ENCODE measurements around the gene TRAPPC12.

The TRAPPC12 gene

DNA sequence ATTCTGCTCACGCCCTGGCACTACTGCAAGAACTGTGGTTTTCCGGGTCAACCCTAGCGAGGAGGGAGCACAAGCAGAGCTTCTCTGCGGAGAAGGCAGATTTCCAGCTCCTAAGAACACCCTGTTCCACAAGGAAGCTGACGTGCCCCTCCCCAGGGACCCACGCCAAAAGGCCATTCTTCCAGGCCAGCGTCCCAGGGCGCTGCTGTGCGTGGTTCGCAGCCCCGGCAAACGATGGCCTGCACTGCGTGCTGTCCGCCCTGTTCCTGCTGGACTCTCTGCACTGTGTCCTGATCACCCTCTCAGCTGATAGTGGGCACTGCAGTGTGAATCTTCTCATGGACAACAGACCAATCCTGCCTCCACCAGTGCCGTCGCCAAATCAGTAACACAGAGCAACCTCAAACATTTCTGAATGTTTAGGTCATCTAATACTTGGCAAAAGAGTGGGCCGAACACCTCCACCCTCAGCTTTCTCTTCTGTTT lies 90.7 kb downstream of the TRAPPC12 start:
- DNase-seq (ENCODE audit: low read depth): no peak

DNA sequence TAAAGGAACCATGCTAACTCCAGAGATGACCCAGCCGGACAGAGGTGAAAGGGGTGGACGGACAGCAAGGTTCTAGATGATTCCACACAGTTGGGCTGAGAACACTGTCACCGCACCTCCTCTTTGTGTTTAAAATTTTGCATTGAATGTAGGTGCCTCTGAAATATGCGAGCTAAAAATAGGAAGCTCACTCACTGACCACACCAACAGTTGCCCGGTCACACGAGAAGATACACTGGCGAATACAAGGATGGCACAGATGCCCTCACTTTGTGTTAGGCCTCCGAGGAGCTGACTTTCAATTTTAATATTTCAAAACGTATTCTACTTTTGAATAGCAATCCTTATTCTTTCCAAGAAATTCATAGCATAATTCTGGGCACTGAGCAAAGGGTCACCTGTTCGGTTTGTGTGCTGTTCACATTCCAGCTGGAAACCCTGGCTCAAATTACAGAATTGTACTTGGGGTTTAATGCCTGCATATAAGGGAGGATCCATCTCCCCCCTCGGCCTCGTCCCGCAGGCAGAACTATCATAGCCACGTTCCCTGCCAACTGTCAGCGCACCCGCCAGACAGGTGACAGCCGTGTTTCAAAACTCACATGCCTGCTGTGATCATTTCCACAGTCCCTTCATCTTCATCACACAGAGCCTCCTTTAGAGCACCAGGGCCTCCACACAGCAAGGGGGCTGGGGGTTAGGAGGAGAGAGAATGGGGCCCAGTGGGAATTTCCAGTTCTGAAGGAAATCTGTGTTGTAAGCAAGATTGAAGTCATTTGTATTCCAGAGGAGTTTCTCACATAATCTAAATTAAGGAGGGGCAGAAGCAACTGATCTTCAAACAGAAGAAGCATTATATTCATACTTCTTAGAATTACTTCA lies 91.6 kb downstream of the TRAPPC12 start:
- no peak for DNase-seq (ENCODE audit: low read depth)

DNA sequence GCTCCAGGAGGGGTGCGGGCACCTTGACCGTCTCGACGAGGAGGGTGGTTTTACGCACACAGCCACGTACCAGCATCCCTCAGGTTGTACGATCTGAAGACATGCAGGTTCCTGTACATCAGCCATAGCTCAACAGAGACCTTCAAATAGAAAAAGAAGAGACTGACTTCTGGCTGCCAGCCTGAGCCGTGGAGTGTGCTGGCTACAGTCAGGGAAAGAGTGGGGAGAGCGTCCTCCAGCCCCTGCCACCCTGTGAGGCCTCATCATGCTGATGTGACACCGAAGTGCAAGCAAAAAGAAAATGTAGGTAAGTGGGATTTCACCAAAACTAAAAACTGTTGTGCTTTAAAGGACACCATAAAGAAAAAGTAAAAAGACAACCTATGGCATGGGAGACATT lies 92.8 kb downstream of the TRAPPC12 start:
- DNase-seq (ENCODE audit: low read depth): no peak

DNA sequence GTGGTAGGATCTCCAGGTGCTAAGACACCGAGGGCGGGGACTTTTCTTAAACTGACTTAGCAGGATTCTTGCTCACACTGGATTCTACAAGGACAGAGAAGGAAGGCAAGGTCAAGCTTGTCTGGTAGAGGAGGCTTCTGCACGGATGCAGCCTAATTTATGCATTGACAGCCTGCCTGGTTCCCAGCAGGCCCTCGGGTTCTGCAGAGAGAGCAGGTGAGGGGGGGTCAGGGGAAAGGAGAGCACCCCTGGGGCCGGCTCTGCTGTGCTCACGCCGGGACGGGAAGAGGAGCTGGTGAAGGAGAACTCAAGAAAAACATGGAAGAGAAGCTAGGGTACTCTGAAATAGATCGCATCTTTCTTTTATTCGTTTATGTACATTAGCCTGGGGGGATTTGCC lies 93.5 kb downstream of the TRAPPC12 start:
- no peak for DNase-seq (ENCODE audit: low read depth)

GRCh38 chr2:3475771-3476170 lies 96.3 kb downstream of the TRAPPC12 start:
- DNase-seq (ENCODE audit: low read depth): no peak

- DNase-seq (ENCODE audit: low read depth): no peak
These were observed 97.0 kb downstream of the TRAPPC12 start for GRCh38 chr2:3476321-3476984.

GRCh38 chr2:3476985-3477327 lies 97.5 kb downstream of the TRAPPC12 start:
- DNase-seq (ENCODE audit: low read depth): no peak

DNA sequence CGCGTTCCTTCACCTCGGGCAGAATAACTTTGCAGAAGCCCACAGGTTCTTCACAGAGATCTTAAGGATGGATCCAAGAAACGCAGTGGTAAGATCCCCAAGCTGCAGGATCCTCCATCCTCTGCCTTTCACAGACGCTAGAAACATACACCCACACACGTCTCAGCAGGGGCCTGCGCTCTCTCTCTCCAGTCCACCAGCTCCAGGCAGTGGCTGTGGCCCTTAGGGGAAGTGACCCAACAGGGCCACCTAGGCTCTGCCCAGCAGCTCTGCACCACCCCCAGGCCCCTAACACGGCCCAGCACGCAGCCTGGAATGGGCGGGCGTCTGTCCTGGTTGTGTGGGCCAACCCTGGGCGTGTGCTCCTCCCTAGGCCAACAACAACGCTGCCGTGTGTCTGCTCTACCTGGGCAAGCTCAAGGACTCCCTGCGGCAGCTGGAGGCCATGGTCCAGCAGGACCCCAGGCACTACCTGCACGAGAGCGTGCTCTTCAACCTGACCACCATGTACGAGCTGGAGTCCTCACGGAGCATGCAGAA lies 99.4 kb downstream of the TRAPPC12 start:
- no peak for DNase-seq (ENCODE audit: low read depth)

DNA sequence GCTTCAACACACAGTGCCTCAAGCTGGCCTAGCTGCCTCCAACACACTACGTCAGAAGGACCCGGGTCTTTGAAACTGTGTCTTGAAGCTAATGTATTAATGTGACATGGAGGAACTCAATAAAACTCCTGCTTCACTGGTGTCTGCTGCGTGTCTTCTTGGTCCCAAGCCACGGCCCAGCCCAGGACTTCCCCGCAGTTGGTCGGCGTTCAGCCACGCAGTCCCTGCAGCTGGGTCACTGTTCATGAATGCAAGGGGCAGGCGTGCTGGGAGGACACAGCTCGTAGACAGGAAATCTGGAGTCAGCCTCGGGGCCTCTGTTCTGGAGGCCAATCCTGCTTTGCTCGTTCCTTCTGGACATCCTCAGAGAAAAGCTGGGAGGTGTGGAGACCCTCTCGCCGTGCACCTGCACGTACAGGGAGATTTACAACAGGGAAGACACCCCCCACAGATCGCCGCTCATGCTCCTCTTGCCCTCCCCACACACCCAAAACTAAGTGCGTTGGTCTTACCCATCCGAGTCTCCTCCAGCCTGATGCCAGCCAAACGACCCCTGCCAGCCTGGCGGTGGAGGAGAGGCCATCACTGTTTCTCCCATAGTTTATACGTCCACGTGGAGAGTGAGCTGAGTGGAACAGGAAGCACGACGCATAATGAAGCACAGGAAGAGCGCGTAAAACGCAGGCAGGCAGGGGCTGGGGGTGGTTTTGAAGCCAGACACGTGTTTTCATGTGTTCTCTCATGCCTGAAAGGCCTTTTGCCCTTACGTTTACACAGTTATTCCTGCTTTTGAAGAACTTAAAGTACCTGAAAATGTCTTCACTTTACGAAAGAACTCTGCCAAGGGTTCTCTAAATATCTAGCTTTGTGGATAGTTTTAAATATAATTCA lies 100.2 kb downstream of the TRAPPC12 start:
- no peak for DNase-seq (ENCODE audit: low read depth)

- DNase-seq (ENCODE audit: low read depth): no peak
These were observed 101.0 kb downstream of the TRAPPC12 start for GRCh38 chr2:3480352-3481010.

- no peak for DNase-seq (ENCODE audit: low read depth)
These were observed 101.5 kb downstream of the TRAPPC12 start for GRCh38 chr2:3481011-3481400.

- no peak for DNase-seq (ENCODE audit: low read depth)
These were observed 102.4 kb downstream of the TRAPPC12 start for GRCh38 chr2:3481736-3482362.

GRCh38 chr2:3482363-3482821 lies 102.9 kb downstream of the TRAPPC12 start:
- DNase-seq (ENCODE audit: low read depth): no peak

GRCh38 chr2:3483227-3483985 lies 103.9 kb downstream of the TRAPPC12 start:
- no peak for DNase-seq (ENCODE audit: low read depth)

DNA sequence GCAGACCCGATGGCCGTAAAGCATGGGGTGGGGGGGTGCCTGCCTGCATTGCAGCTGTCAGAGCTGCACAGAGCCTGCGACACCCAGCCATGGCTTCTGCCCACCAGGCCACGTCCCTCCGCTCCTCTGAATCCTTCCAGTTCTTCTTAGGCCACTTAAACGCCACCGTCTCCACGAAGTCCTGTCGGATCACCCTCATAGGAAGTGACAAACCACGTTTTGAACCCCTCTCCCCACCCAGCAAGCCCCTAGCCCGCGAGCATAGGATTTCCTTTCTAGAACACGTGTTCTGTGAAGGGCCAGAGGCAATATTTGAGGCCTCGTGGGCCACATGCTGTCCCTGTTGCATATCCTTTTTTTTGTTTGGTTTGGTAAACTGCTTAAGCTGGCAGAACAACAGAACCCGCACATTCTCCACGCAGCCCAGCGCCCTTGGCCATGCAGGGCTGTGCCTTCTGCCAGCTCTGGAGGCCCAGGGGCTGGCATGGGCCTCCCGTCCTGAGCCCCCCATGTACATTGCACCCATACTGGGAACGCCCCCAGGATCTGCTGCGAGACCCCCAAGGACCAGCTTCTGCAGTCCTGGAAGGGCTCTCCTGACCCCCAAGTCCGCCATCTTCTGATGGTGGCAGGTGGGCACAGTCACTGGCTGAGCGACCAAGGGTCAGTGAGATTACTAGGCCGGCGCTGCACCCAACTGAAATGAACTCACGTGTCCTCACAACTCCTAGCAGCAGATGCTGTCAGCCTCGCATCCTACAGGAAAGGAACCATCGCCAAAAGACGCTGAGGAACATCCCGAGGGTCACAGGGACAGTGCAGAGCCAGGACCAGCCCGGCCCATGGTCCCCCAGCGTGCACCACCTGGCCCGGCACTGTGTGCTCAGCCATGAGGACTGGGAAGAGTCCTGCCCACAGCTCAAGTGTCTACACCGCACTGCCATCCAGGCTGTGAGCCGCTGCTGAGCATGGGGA lies 104.8 kb downstream of the TRAPPC12 start:
- DNase-seq (ENCODE audit: low read depth): no peak

DNA sequence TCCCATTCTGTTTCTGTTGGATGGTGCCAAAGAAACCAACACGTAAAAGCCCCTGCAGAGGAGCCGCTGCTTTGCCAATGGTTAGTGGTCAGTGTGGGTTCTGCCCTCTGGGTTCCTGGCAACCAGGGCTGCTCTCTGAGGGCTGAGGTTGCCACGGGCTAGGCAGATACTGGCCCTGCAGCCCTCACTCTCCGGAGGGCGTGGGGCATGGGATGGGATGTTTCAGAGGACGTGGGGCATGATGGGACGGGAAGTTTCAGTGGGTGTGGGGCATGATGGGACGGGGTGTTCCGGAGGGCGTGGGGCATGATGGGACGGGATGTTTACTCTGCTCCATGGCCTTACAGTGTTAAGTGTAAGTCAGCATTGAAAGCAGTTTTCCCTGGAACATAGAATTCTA lies 105.7 kb downstream of the TRAPPC12 start:
- DNase-seq (ENCODE audit: low read depth): no peak

GRCh38 chr2:3486047-3487027 lies 106.8 kb downstream of the TRAPPC12 start:
- no peak for DNase-seq (ENCODE audit: low read depth)

GRCh38 chr2:3487028-3487425 lies 107.5 kb downstream of the TRAPPC12 start:
- no peak for DNase-seq (ENCODE audit: low read depth)

All from T-helper 22 cell (primary cell).